ENCODE data around the gene GATB.
A peak's percentile ranks its signal among the peaks of the same experiment; 100 is the strongest.

Gene GATB

DNA sequence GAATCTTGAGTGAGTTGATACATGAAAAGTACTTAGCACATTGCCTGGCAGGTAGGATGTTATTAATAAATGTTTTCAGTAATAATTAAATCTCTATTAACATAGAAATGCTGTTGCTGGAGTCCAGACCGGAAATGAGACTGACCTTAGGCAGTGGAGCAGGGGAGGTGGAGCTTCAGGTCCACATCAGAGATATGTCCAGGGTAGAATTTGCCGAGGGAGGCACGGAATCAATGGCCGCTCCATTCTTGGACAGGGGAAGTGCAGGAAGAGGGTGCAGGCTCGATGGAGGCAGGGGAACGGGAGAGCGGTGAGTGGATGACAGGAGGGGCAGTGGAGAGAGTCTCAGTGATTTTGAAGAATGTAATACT, 107.3 kb downstream of the GATB start:
- Histone ChIP-seq H3K4me2 (ENCODE audit: insufficient read depth, low read length, poor library complexity, severe bottlenecking) (no peak overlapping the region), H3K36me3 (replicated peaks in 1 of 2; ENCODE audit: control insufficient read depth in 2 of 2, insufficient read depth in 2 of 2, low read length in 2 of 2) (no peaks in the 10 kb centered on the region), H3K9ac (ENCODE audit: low read depth, low read length, poor library complexity) (no peak overlapping the region), H4K91ac (ENCODE audit: low read depth, low read length, poor library complexity) (no peak overlapping the region), H2BK120ac (ENCODE audit: low read depth, low read length) (no peak overlapping the region), H2BK5ac (ENCODE audit: low read length) (no peak overlapping the region), H4K8ac (ENCODE audit: low read depth, low read length) (no peak overlapping the region), H3K27ac (replicated peaks; ENCODE audit: low read length) (no peak overlapping the region), H3K14ac (ENCODE audit: low read length) (no peak overlapping the region), H2AK5ac (ENCODE audit: low read depth, low read length) (no peak overlapping the region), H3K18ac (ENCODE audit: low read length) (no peak overlapping the region), H3K9me3 (replicated peaks in 1 of 2; ENCODE audit: control insufficient read depth in 2 of 2, insufficient read depth in 1 of 2, low read depth in 1 of 2, low read length in 2 of 2) (no peaks in the 10 kb centered on the region), H3K4ac (ENCODE audit: low read length) (no peak overlapping the region), H3K27me3 (ENCODE audit: control insufficient read depth in 3 of 3, insufficient read depth in 3 of 3, low read depth in 1 of 3, low read length in 3 of 3) (peaks cover 0 to 2% (median 0%) of the 10 kb centered on the region in 3 experiments), H3K23ac (ENCODE audit: low read depth, low read length, poor library complexity) (no peak overlapping the region), H2AFZ (ENCODE audit: low read length) (peak overlapping the region; percentile 30), H2BK15ac (ENCODE audit: low read length) (no peak overlapping the region), H3K79me1 (ENCODE audit: low read depth, low read length) (no peaks in the 10 kb centered on the region), H2BK12ac (ENCODE audit: low read length) (no peak overlapping the region), H3K4me1 (ENCODE audit: control insufficient read depth in 2 of 2, insufficient read depth in 1 of 2, low read depth in 1 of 2, low read length in 2 of 2) (peaks cover 0 to 1% of the 10 kb centered on the region in 2 donors), H3K4me3 (ENCODE audit: low read length in 2 of 2) (no peak overlapping the region)
- WGBS, 2 donors (ENCODE audit: extremely low coverage in 2 of 2, insufficient read length in 2 of 2, insufficient replicate concordance in 1 of 2) = no CpG with 5 or more reads among the region's 7 CpGs
- no peak for DNase-seq (ENCODE audit: low spot score)

DNA sequence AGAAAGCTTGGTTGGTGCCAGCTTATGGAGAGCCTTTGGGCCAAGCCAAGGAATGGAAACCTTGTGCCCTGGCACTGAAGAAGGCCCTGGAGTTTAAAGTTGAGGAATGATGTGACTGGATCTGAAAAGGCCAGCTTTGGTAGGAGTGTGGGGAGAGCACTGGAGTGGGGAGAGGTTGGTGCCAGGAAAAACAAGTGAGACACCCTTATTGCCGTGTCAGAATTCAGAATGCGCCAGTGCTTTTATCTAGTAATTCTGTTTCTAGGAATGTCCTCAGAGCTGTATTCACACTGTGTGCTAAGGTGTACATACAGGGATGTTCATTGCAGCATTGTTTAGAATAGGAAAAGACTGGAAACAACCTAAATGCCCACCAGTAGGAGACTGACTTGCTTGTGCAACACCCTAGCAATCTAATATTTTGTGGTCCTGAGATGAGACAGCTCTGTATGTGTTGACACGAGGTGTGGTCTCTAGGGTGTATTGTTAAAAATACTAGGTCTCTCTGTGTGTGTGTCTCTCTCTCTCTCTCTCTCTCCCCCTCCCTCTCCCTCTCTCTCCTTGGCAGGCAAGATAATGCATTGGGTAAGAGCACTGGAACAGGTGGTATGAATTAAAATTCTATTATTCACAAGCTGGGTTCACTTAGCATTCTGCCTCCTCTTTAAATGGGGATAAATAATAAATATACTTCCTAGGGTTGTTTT, 107.8 kb downstream of the GATB start:
- no peak overlapping the region for H3K23ac ChIP-seq (ENCODE audit: low read depth, low read length, poor library complexity)
- H2AFZ ChIP-seq (ENCODE audit: low read length) = no peak overlapping the region
- H2BK5ac ChIP-seq (ENCODE audit: low read length) = no peak overlapping the region
- no peak overlapping the region for H2AK5ac ChIP-seq (ENCODE audit: low read depth, low read length)
- no peak overlapping the region for H3K4me3 ChIP-seq (ENCODE audit: low read length in 2 of 2)
- H3K36me3 ChIP-seq (replicated peaks in 1 of 2; ENCODE audit: control insufficient read depth in 2 of 2, insufficient read depth in 2 of 2, low read length in 2 of 2) = no peaks in the 10 kb centered on the region
- no peak for DNase-seq (ENCODE audit: low spot score)
- no peak overlapping the region for H4K91ac ChIP-seq (ENCODE audit: low read depth, low read length, poor library complexity)
- H3K27me3 ChIP-seq (ENCODE audit: control insufficient read depth in 3 of 3, insufficient read depth in 3 of 3, low read depth in 1 of 3, low read length in 3 of 3) = peaks cover 0 to 2% (median 0%) of the 10 kb centered on the region in 3 experiments
- no peaks in the 10 kb centered on the region for H3K79me1 ChIP-seq (ENCODE audit: low read depth, low read length)
- no peak overlapping the region for H3K4ac ChIP-seq (ENCODE audit: low read length)
- H2BK12ac ChIP-seq (ENCODE audit: low read length) = no peak overlapping the region
- H3K9me3 ChIP-seq (replicated peaks in 1 of 2; ENCODE audit: control insufficient read depth in 2 of 2, insufficient read depth in 1 of 2, low read depth in 1 of 2, low read length in 2 of 2) = no peaks in the 10 kb centered on the region
- peaks cover 0 to 1% of the 10 kb centered on the region in 2 donors for H3K4me1 ChIP-seq (ENCODE audit: control insufficient read depth in 2 of 2, insufficient read depth in 1 of 2, low read depth in 1 of 2, low read length in 2 of 2)
- H3K18ac ChIP-seq (ENCODE audit: low read length) = no peak overlapping the region
- no peak overlapping the region for H3K4me2 ChIP-seq (ENCODE audit: insufficient read depth, low read length, poor library complexity, severe bottlenecking)
- WGBS, 2 donors (ENCODE audit: extremely low coverage in 2 of 2, insufficient read length in 2 of 2, insufficient replicate concordance in 1 of 2) = no CpG with 5 or more reads among the region's 3 CpGs
- no peak overlapping the region for H3K9ac ChIP-seq (ENCODE audit: low read depth, low read length, poor library complexity)
- H2BK120ac ChIP-seq (ENCODE audit: low read depth, low read length) = no peak overlapping the region
- H4K8ac ChIP-seq (ENCODE audit: low read depth, low read length) = no peak overlapping the region
- H3K14ac ChIP-seq (ENCODE audit: low read length) = no peak overlapping the region
- no peak overlapping the region for H2BK15ac ChIP-seq (ENCODE audit: low read length)
- no peak overlapping the region for H3K27ac ChIP-seq (replicated peaks; ENCODE audit: low read length)

DNA sequence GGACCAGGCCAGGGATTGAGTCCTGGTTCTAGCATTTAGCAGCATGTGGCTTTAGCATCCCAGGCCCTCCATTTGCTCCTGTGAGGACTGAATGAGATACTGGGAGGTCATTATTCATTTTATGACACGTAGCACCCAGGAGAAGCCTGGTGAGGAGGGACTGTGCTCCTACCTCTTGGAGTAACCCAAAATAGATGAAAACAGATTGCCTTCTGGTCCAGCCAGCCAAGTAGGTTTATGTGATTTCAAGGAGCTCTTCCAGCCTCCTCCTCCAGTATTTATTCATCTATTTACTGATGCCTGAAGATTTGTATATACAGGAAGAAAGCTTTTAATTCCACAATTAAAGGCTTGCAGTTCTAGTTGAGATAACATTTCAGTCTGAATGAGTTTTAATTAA, 109.3 kb downstream of the GATB start:
- Histone ChIP-seq H3K4me1 (ENCODE audit: control insufficient read depth in 2 of 2, insufficient read depth in 1 of 2, low read depth in 1 of 2, low read length in 2 of 2) (no peaks in the 10 kb centered on the region), H3K36me3 (replicated peaks in 1 of 2; ENCODE audit: control insufficient read depth in 2 of 2, insufficient read depth in 2 of 2, low read length in 2 of 2) (no peaks in the 10 kb centered on the region), H2AK5ac (ENCODE audit: low read depth, low read length) (no peak overlapping the region), H4K8ac (ENCODE audit: low read depth, low read length) (no peak overlapping the region), H3K23ac (ENCODE audit: low read depth, low read length, poor library complexity) (no peak overlapping the region), H3K27me3 (ENCODE audit: control insufficient read depth in 3 of 3, insufficient read depth in 3 of 3, low read depth in 1 of 3, low read length in 3 of 3) (peaks cover 0 to 2% (median 0%) of the 10 kb centered on the region in 3 experiments), H3K4me3 (ENCODE audit: low read length in 2 of 2) (no peak overlapping the region), H3K9ac (ENCODE audit: low read depth, low read length, poor library complexity) (no peak overlapping the region), H3K27ac (replicated peaks; ENCODE audit: low read length) (no peak overlapping the region), H4K91ac (ENCODE audit: low read depth, low read length, poor library complexity) (no peak overlapping the region), H3K4ac (ENCODE audit: low read length) (no peak overlapping the region), H2AFZ (ENCODE audit: low read length) (no peak overlapping the region), H3K18ac (ENCODE audit: low read length) (no peak overlapping the region), H3K14ac (ENCODE audit: low read length) (no peak overlapping the region), H2BK120ac (ENCODE audit: low read depth, low read length) (no peak overlapping the region), H3K79me1 (ENCODE audit: low read depth, low read length) (no peaks in the 10 kb centered on the region), H2BK15ac (ENCODE audit: low read length) (no peak overlapping the region), H3K9me3 (replicated peaks in 1 of 2; ENCODE audit: control insufficient read depth in 2 of 2, insufficient read depth in 1 of 2, low read depth in 1 of 2, low read length in 2 of 2) (no peaks in the 10 kb centered on the region), H2BK12ac (ENCODE audit: low read length) (no peak overlapping the region), H2BK5ac (ENCODE audit: low read length) (no peak overlapping the region), H3K4me2 (ENCODE audit: insufficient read depth, low read length, poor library complexity, severe bottlenecking) (no peak overlapping the region)
- DNase-seq (ENCODE audit: low spot score) = no peak
- WGBS, 2 donors (ENCODE audit: extremely low coverage in 2 of 2, insufficient read length in 2 of 2, insufficient replicate concordance in 1 of 2) = no CpG with 5 or more reads among the region's 1 CpG

DNA sequence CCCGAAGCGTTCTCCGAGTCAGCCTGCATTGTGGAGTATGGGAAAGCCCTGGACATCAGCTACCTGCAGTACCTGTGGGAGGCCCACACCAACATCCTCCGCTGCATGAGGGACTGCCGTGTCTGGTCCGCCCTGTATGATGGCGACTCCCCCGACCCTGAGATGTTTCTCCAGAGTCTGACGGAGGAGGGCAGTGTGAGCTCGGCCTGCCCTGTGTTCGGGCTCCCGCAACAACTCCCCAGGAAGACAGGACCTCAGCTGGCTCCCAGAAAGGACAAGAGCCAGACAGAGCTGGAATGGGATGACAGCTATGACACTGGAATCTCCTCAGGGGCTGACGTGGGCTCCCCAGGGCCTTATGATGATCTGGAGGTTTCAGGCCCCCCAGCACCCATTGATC, 111.3 kb downstream of the GATB start:
- Histone ChIP-seq H3K9ac (ENCODE audit: low read depth, low read length, poor library complexity) (no peak overlapping the region), H3K27me3 (ENCODE audit: control insufficient read depth in 3 of 3, insufficient read depth in 3 of 3, low read depth in 1 of 3, low read length in 3 of 3) (peaks cover 0 to 2% (median 0%) of the 10 kb centered on the region in 3 experiments), H2BK12ac (ENCODE audit: low read length) (no peak overlapping the region), H3K4me3 (ENCODE audit: low read length in 2 of 2) (no peak overlapping the region), H3K23ac (ENCODE audit: low read depth, low read length, poor library complexity) (peak overlapping the region; percentile 18), H3K14ac (ENCODE audit: low read length) (no peak overlapping the region), H3K36me3 (replicated peaks in 1 of 2; ENCODE audit: control insufficient read depth in 2 of 2, insufficient read depth in 2 of 2, low read length in 2 of 2) (no peaks in the 10 kb centered on the region), H2BK5ac (ENCODE audit: low read length) (no peak overlapping the region), H3K4me2 (ENCODE audit: insufficient read depth, low read length, poor library complexity, severe bottlenecking) (no peak overlapping the region), H4K8ac (ENCODE audit: low read depth, low read length) (no peak overlapping the region), H3K18ac (ENCODE audit: low read length) (no peak overlapping the region), H2AFZ (ENCODE audit: low read length) (no peak overlapping the region), H2AK5ac (ENCODE audit: low read depth, low read length) (no peak overlapping the region), H4K91ac (ENCODE audit: low read depth, low read length, poor library complexity) (no peak overlapping the region), H3K79me1 (ENCODE audit: low read depth, low read length) (no peaks in the 10 kb centered on the region), H2BK15ac (ENCODE audit: low read length) (no peak overlapping the region), H3K4me1 (ENCODE audit: control insufficient read depth in 2 of 2, insufficient read depth in 1 of 2, low read depth in 1 of 2, low read length in 2 of 2) (no peaks in the 10 kb centered on the region), H3K27ac (replicated peaks; ENCODE audit: low read length) (no peak overlapping the region), H2BK120ac (ENCODE audit: low read depth, low read length) (no peak overlapping the region), H3K9me3 (replicated peaks in 1 of 2; ENCODE audit: control insufficient read depth in 2 of 2, insufficient read depth in 1 of 2, low read depth in 1 of 2, low read length in 2 of 2) (no peaks in the 10 kb centered on the region), H3K4ac (ENCODE audit: low read length) (no peak overlapping the region)
- no CpG with 5 or more reads among the region's 13 CpGs for WGBS, 2 donors (ENCODE audit: extremely low coverage in 2 of 2, insufficient read length in 2 of 2, insufficient replicate concordance in 1 of 2)
- no peak for DNase-seq (ENCODE audit: low spot score)

All from neuronal stem cell (in vitro differentiated cells).